Loucy (cell line): Measurements from ENCODE around the gene CLK4.

ENCODE experiments used
- CTCF ChIP-seq: fragments of 200-600 bp; sonication (generic); conservative IDR thresholded peaks from 2 replicates; pipeline ENCODE4 v1.5.1; 2014; ENCODE audit warnings: mild to moderate bottlenecking, antibody characterized with exemption, low read length
- EZH2phosphoT487 ChIP-seq: fragments of 200-600 bp; IDR thresholded peaks from 2 replicates; pipeline ENCODE4 v1.6.1; 2018; ENCODE audit warnings: antibody characterized with exemption, mild to moderate bottlenecking, moderate library complexity, borderline replicate concordance

DNA sequence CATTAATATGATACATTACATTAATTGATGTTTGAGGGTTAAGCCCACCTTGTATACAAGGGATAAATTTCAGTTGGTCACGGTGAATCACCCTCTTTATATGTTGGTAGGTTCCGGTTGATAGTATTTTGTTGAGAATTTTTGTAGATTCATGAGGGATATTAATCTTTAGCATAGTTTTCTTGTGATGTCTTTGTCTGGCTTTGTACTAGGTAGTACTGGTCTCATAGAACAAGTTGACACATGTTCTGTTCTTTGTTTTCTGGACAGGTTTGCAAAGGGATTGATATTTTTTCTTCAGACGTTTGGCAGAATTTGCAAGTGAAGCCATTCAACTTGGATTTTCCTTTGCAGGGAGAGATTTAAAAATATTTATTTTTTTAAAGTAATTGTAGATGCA, 49.1 kb upstream of the CLK4 start:
- no peak for TF ChIP-seq CTCF
- TF ChIP-seq EZH2phosphoT487: no peak
